EL (cell line): ENCODE results near the gene PARD3.

ENCODE experiments used
- DNase-seq: peaks from one replicate; pipeline ENCODE4 v3.0.0-alpha.2; 2016

PARD3 gene

GRCh38 chr10:34570887-34571286 lies 244.2 kb downstream of the PARD3 start:
- no peak for DNase-seq

GRCh38 chr10:34567659-34568253 lies 247.3 kb downstream of the PARD3 start:
- no peak for DNase-seq

DNA sequence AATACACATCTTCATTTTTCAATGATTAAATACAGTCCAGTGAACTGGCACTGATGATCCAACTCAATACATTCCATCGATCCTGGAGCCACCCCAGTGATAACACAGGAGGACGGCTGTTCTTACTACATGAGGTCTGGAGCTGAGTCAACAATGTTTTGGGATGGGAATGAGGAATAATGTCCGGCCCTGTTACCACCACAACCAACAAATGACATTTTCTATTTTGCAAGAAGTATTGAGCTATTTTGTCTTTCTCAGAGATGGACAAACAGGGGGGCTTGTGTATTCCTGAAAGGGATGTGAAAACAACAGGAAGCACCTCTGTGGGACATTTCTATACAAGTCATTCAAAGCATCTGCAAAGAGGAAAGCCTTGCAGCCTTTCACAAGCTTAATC lies 249.2 kb downstream of the PARD3 start:
- DNase-seq, result peak; percentile 48

DNA sequence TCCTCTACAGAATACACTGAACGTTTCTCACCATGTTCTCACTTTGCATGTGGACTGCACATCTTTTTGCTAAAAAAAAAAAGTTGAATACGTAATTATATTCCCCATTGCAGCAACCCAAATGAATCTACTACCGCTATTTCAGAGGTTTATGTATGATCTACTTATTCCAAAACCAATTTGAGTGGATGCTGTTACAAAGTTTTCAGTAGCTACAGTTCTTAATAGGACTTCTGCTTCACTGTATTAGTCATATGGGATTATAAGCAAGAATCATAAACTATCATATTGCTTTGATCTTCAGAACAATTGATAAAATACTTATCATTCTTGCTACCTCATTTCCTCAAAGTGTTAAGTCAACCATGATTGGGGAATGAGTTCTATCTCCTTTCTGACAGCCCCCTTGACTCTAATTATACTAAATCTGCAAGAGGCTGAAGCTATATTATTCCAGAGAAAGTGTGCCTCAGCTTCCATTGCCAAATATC lies 257.0 kb downstream of the PARD3 start:
- no peak for DNase-seq

- no peak for DNase-seq
Measured at GRCh38 chr10:34557173-34557572, 257.9 kb downstream of the PARD3 start.

- DNase-seq, result no peak
Measured at GRCh38 chr10:34555653-34556052, 259.4 kb downstream of the PARD3 start.

DNA sequence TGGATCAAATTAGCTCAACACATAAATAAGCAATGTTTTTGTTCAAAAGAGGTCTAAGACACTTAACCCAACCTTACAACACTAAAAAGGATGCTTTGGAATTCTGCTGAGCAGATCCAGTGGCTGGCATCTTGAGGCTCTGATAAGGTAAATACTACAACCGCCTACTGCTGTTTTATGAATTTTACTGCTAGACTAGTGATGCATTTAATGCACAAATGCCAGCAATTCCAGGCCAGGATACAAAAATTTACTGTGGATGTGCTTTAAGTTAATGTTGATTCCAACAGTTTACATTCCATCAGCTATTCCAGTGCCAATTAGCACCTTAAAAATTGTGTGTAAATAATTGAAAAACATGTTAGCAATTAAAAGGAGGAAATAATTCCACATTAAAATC lies 261.3 kb downstream of the PARD3 start:
- no peak for DNase-seq

DNA sequence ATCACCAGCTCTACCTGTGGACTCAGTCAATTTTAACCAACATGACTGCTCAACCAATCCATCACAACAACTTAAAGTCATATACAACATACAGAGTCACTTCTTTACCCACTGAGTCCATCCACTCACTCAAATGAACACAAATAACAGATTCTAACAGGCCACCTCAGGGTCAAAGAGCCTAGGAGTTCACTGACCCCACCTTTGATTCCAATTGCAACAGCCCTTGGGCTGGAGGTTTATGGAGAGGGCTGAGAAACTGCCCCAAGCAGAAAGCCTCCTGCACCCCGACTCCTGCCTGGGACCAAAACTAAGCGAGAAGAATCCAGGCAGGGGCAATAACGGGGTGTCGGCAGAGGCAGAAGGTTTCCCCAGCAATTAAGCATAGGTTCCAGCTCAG lies 263.8 kb downstream of the PARD3 start:
- no peak for DNase-seq

- DNase-seq, result no peak
Measured at GRCh38 chr10:34549953-34550352, 265.1 kb downstream of the PARD3 start.

GRCh38 chr10:34549001-34549400 lies 266.1 kb downstream of the PARD3 start:
- DNase-seq, result no peak

DNA sequence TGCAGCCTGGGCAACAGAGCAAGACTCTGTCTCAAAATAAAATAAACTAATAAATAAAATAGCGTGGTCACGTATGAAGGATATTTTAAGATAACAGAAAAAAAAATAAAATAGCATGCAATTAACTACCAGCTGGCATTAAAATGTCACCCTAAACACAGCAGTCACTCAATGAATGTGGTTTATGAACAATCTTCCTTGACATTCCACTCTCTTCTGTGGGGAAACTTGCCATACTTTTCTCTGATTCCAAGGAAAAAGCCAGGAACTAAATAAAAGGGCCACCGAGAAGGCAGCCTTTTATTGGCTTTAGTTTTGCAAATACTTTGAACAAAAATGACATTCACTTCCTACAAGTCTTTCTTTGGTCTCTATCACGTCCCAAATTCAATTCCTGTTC lies 266.6 kb downstream of the PARD3 start:
- DNase-seq, result no peak

GRCh38 chr10:34547695-34548094 lies 267.4 kb downstream of the PARD3 start:
- DNase-seq, result no peak

GRCh38 chr10:34547291-34547690 lies 267.8 kb downstream of the PARD3 start:
- no peak for DNase-seq

GRCh38 chr10:34544400-34544799 lies 270.7 kb downstream of the PARD3 start:
- DNase-seq, result no peak

GRCh38 chr10:34543716-34544115 lies 271.4 kb downstream of the PARD3 start:
- DNase-seq, result no peak

DNA sequence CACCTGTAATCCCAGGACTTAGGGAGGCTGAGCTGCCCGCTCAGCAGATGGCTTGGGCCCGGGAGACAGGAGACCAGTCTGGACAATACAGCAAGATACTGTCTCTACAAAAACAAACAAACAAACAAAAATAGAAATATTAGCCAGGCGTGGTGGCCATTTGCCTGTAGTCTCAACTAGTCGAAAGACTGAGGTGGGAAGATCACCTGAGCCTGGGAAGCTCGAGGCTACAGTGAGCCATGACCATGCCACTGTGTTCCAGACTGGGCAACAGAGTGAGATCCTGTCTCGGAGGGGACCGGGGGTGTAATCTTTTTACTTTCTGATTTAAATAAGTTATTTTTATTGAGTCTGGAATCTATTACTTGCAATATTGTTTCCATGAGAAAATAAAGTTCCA lies 274.6 kb downstream of the PARD3 start:
- DNase-seq, result no peak

DNA sequence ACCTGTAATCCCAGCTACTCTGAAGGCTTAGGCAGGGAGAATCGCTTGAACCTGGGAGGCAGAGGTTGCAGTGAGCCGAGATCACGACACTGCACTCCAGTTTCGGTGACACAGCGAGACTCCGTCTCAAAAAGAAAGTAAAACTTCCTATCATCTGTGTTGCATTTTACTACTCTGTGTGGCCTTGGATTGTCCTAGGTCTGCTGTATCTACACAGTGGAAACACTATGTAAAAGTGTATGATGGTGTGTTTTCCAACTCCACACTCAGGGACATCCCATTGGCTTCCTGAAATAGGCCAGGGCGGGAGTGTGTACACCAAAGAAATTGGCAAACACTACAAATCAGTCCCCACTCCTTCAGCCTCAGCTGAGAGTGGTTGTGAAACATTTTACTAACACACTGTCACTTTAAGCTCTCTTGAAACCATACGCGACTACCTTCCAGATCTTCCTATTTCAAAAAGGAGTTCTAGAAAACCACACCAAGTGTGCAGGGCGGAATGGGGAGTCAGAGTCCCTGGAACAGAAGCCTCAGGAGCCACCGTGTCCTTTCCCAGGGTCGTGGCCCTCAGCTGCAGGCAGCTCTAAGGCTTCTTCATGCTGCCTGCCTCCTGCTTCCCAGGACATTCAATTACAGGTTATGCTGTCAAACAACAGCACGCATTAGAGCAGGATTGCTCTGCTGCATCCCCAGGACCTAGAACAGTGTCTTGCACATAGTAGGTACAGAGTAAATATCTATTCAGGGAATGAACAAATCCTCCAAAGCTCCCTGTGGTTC lies 275.4 kb downstream of the PARD3 start:
- no peak for DNase-seq

DNA sequence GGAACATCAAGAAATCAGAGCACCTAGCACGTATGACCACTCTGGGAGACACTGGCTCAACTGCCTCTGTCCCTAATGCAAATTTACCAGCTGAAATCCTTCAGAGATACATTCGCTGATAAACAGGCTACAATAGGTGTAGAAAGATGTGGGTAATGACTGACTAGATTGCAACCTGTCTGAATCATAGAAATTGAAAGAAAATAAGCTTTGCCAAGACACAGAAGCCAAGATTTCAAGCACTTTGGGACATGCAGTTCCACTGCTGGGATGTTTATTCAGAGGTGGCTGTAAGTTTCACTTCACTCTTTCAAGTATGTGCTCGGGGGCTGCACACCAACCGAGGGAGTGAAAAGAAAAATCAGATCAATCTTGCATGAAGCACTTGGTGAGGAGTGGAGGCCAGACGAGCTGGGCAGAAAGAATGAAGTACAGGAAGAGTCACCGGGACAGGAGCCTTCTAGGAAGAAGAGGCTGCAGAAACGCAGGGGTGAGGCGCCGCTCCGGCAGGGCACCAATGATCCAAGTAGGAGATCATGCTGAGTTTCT lies 276.7 kb downstream of the PARD3 start:
- no peak for DNase-seq

- no peak for DNase-seq
Measured at GRCh38 chr10:34537629-34538231, 277.4 kb downstream of the PARD3 start.

- no peak for DNase-seq
Measured at GRCh38 chr10:34535872-34536271, 279.2 kb downstream of the PARD3 start.

DNA sequence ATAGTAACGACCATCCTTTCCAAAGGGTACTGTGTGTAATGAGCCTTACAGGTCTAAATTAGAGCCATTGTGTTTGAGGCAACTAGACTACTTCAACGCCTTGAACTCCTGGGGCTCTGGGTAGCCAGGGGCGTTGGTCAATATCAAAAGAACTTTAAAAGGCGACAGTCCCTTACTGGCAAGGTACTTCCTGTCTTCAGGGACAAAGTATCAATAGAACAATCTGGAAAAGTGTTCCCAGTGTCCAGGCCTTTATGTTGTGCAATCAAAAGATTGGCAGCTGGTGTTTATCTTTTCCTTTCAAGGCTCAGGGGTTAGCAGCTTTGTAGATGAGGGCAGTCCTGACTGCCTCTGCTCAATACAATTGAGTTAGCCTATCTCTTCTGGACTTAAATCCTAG lies 284.3 kb downstream of the PARD3 start:
- no peak for DNase-seq

DNA sequence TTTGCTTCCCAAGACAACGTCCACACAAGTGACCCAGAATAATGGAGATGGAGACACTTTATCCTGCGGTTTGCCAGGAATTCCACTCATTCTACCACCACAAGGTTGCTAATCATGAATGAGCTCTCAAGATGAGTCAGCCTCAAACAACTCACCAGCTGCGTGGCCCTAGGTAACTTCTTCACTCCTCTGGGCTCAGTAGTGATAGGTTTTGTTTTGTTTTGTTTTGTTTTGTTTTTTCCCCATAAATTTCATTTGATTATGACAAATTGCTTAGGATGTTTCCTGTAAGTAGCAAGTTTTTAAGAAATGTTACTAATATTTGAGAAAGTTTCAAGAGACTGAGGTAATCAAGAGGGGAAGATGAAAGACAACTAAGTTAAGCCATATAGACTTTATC lies 286.8 kb downstream of the PARD3 start:
- peak; percentile 96 for DNase-seq

- peak; percentile 95 for DNase-seq
Measured at GRCh38 chr10:34526758-34527730, 288.1 kb downstream of the PARD3 start.
